Measurements from ENCODE around the gene DIPK2A. TPM values are rescaled to one million over a fixed set of nuclear protein-coding genes. Genes with fewer than 3 reads are reported as not detected.

Gene DIPK2A
- total and polyA plus RNA-seq, 2 experiments from 2014 or later: 19.0 to 38.5 TPM

DNA sequence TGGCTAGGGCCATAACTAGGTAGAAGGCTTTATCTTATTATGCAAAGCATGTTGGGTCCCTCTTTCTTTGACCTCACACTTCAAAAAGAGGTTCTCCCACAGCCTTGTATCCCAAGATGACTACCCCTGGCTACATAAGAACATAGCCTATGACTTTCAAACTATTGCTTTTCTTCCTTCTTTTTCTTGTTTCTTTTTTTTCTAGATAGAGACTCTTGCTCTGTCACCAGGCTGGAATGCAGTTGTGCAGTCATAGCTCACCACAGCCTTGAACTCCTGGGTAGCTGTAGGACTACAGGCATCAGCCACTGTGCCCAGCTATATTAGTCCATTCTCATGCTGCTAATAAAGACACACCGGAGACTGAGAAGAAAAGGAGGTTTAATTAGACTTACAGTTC, 47.2 kb downstream of the DIPK2A start:
- H3K4me2 ChIP-seq: no peak overlapping the region
- Mint-ChIP-seq H3K4me1 (no peaks in the 10 kb centered on the region), H3K9me3 (peaks cover 16% of the 10 kb centered on the region), H3K36me3 (ENCODE audit: low read depth) (peaks cover 9% of the 10 kb centered on the region; the same call in 2 of the 3 replicates), H3K4me3 (no peak overlapping the region), H3K27ac (no peak overlapping the region), H3K27me3 (ENCODE audit: insufficient read depth, low read depth, poor library complexity) (no peaks in the 10 kb centered on the region)
- H3K4me1 ChIP-seq (ENCODE audit: insufficient read depth): no peaks in the 10 kb centered on the region
- H2AFZ ChIP-seq: no peak overlapping the region
- no peaks in the 10 kb centered on the region for H3K36me3 ChIP-seq (ENCODE audit: insufficient read depth)
- TF ChIP-seq, protein P1, sequence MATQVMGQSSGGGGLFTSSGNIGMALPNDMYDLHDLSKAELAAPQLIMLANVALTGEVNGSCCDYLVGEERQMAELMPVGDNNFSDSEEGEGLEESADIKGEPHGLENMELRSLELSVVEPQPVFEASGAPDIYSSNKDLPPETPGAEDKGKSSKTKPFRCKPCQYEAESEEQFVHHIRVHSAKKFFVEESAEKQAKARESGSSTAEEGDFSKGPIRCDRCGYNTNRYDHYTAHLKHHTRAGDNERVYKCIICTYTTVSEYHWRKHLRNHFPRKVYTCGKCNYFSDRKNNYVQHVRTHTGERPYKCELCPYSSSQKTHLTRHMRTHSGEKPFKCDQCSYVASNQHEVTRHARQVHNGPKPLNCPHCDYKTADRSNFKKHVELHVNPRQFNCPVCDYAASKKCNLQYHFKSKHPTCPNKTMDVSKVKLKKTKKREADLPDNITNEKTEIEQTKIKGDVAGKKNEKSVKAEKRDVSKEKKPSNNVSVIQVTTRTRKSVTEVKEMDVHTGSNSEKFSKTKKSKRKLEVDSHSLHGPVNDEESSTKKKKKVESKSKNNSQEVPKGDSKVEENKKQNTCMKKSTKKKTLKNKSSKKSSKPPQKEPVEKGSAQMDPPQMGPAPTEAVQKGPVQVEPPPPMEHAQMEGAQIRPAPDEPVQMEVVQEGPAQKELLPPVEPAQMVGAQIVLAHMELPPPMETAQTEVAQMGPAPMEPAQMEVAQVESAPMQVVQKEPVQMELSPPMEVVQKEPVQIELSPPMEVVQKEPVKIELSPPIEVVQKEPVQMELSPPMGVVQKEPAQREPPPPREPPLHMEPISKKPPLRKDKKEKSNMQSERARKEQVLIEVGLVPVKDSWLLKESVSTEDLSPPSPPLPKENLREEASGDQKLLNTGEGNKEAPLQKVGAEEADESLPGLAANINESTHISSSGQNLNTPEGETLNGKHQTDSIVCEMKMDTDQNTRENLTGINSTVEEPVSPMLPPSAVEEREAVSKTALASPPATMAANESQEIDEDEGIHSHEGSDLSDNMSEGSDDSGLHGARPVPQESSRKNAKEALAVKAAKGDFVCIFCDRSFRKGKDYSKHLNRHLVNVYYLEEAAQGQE (IDR thresholded peaks at IDR 0.05; ENCODE audit: unreplicated experiment): no peak
- TF ChIP-seq, protein P2, sequence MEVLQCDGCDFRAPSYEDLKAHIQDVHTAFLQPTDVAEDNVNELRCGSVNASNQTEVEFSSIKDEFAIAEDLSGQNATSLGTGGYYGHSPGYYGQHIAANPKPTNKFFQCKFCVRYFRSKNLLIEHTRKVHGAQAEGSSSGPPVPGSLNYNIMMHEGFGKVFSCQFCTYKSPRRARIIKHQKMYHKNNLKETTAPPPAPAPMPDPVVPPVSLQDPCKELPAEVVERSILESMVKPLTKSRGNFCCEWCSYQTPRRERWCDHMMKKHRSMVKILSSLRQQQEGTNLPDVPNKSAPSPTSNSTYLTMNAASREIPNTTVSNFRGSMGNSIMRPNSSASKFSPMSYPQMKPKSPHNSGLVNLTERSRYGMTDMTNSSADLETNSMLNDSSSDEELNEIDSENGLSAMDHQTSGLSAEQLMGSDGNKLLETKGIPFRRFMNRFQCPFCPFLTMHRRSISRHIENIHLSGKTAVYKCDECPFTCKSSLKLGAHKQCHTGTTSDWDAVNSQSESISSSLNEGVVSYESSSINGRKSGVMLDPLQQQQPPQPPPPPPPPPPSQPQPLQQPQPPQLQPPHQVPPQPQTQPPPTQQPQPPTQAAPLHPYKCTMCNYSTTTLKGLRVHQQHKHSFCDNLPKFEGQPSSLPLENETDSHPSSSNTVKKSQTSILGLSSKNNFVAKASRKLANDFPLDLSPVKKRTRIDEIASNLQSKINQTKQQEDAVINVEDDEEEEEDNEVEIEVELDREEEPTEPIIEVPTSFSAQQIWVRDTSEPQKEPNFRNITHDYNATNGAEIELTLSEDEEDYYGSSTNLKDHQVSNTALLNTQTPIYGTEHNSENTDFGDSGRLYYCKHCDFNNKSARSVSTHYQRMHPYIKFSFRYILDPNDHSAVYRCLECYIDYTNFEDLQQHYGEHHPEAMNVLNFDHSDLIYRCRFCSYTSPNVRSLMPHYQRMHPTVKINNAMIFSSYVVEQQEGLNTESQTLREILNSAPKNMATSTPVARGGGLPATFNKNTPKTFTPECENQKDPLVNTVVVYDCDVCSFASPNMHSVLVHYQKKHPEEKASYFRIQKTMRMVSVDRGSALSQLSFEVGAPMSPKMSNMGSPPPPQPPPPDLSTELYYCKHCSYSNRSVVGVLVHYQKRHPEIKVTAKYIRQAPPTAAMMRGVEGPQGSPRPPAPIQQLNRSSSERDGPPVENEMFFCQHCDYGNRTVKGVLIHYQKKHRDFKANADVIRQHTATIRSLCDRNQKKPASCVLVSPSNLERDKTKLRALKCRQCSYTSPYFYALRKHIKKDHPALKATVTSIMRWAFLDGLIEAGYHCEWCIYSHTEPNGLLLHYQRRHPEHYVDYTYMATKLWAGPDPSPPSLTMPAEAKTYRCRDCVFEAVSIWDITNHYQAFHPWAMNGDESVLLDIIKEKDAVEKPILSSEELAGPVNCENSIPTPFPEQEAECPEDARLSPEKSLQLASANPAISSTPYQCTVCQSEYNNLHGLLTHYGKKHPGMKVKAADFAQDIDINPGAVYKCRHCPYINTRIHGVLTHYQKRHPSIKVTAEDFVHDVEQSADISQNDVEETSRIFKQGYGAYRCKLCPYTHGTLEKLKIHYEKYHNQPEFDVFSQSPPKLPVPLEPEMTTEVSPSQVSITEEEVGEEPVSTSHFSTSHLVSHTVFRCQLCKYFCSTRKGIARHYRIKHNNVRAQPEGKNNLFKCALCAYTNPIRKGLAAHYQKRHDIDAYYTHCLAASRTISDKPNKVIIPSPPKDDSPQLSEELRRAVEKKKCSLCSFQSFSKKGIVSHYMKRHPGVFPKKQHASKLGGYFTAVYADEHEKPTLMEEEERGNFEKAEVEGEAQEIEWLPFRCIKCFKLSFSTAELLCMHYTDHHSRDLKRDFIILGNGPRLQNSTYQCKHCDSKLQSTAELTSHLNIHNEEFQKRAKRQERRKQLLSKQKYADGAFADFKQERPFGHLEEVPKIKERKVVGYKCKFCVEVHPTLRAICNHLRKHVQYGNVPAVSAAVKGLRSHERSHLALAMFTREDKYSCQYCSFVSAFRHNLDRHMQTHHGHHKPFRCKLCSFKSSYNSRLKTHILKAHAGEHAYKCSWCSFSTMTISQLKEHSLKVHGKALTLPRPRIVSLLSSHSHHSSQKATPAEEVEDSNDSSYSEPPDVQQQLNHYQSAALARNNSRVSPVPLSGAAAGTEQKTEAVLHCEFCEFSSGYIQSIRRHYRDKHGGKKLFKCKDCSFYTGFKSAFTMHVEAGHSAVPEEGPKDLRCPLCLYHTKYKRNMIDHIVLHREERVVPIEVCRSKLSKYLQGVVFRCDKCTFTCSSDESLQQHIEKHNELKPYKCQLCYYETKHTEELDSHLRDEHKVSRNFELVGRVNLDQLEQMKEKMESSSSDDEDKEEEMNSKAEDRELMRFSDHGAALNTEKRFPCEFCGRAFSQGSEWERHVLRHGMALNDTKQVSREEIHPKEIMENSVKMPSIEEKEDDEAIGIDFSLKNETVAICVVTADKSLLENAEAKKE (CRISPR knock-in tag; IDR thresholded peaks at IDR 0.05): no peak
- no peak for TF ChIP-seq ZNF331 (CRISPR knock-in tag; IDR thresholded peaks at IDR 0.05; ENCODE audit: low read depth)
- TF ChIP-seq, protein P3, sequence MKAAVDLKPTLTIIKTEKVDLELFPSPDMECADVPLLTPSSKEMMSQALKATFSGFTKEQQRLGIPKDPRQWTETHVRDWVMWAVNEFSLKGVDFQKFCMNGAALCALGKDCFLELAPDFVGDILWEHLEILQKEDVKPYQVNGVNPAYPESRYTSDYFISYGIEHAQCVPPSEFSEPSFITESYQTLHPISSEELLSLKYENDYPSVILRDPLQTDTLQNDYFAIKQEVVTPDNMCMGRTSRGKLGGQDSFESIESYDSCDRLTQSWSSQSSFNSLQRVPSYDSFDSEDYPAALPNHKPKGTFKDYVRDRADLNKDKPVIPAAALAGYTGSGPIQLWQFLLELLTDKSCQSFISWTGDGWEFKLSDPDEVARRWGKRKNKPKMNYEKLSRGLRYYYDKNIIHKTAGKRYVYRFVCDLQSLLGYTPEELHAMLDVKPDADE (IDR thresholded peaks at IDR 0.05): no peak
- TF ChIP-seq POLR2AphosphoS5 (IDR thresholded peaks at IDR 0.05; ENCODE audit: low read depth): no peak
- ATAC-seq (no peak), DNase-seq (ENCODE audit: low spot score) (no peak)
- H3K79me2 ChIP-seq (replicated peaks; ENCODE audit: insufficient read depth): no peaks in the 10 kb centered on the region
- H3K27me3 ChIP-seq (ENCODE audit: insufficient read depth): no peaks in the 10 kb centered on the region
- H3K4me3 ChIP-seq: no peak overlapping the region
- no peaks in the 10 kb centered on the region for H3F3A ChIP-seq (replicated peaks; ENCODE audit: low read depth)
- H3K27ac ChIP-seq (ENCODE audit: low read depth): no peak overlapping the region
- no peaks in the 10 kb centered on the region for H3K9me2 ChIP-seq (ENCODE audit: insufficient read depth)
- no peaks in the 10 kb centered on the region for H4K20me1 ChIP-seq (replicated peaks; ENCODE audit: insufficient read depth)

Other genes with a start within 250 kb of the DIPK2A start
- gene SLC9A9, start 123.4 kb upstream of the DIPK2A start, total RNA-seq (2014; rRNA removed; shearing (Covaris generic)): 0.93 and 1.6 TPM in 2 replicates
- 0.66 and 1.3 TPM in 2 replicates for gene SLC9A9, start 123.4 kb upstream of the DIPK2A start, polyA plus RNA-seq (2016; fragmentation: Nextera tagmentation; extraction: Ambion mirVana)